SK-N-MC (cell line): ENCODE measurements around the gene CTBS.

Experiments used
- DNase-seq: peaks from one replicate; pipeline ENCODE4 v3.0.0-alpha.2; 2011; ENCODE audit warnings: low read depth, low spot score
- H3K27ac ChIP-seq: fragments of 200-600 bp; sonication (generic); 2 replicates; pipeline ENCODE4 v1.5.1; 2016; ENCODE audit warnings: mixed run types
- H3K36me3 ChIP-seq: fragments of 200-600 bp; sonication (generic); 2 replicates; pipeline ENCODE4 v1.6.1; 2017; ENCODE audit warnings: antibody characterized with exemption, low read length, mixed read lengths; ENCODE audit not compliant: insufficient read depth
- H3K4me3 ChIP-seq: fragments of 200-600 bp; sonication (generic); 2 replicates; pipeline ENCODE4 v1.5.1; 2016
- H3K9ac ChIP-seq: fragments of 200-600 bp; sonication (generic); 2 replicates; pipeline ENCODE4 v1.8.0; 2017; ENCODE audit warnings: mixed run types, mixed read lengths; ENCODE audit not compliant: insufficient read length
- H3K9me3 ChIP-seq: fragments of 200-600 bp; sonication (generic); 2 replicates; pipeline ENCODE4 v1.6.1; 2017; ENCODE audit warnings: low read depth, mild to moderate bottlenecking, antibody characterized with exemption, low read length, moderate library complexity, mixed read lengths
- EZH2 ChIP-seq: fragments of 200-600 bp; sonication (generic); IDR thresholded peaks from one replicate; pipeline ENCODE4 v1.6.1; 2017; ENCODE audit warnings: antibody characterized with exemption
- FOXP2 ChIP-seq: optimal IDR thresholded peaks from 2 replicates; pipeline ENCODE3; 2011; ENCODE audit warnings: mild to moderate bottlenecking, moderate library complexity; ENCODE audit not compliant: insufficient read depth; ENCODE audit errors: extremely low read length, control extremely low read depth
- POLR2AphosphoS5 ChIP-seq: IDR thresholded peaks from 2 replicates; pipeline ENCODE4 v1.6.1; 2012; ENCODE audit warnings: mild to moderate bottlenecking, low read depth, low read length, borderline replicate concordance

The CTBS gene

DNA sequence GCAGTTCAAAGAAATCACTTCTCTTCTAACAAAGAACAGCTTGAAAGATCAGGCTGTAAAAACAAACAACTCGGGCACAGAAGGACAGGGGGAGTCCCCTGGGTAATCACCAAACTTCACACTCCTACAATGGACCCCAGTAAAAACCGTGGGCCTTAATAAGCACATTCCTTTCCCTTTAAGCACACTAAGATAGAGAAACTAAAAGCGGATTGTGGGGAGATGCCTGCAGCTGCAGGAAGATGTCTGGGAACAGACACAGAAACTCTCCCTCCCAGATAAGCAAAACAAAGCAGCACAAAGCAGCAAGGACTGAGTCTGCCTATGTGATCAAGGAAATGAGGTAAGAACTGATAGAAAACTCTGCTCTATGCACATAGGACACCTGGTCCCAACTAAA is 37.6 kb upstream of the CTBS start:
- Histone ChIP-seq H3K27ac (no peak overlapping the region), H3K36me3 (no peaks in the 10 kb centered on the region), H3K9ac (no peak overlapping the region), H3K9me3 (peaks cover 10% of the 10 kb centered on the region; the same call in 1 of the 2 replicates), H3K4me3 (no peak overlapping the region)
- no peak for DNase-seq
- TF ChIP-seq POLR2AphosphoS5 (no peak), EZH2 (no peak), FOXP2 (no peak)

DNA sequence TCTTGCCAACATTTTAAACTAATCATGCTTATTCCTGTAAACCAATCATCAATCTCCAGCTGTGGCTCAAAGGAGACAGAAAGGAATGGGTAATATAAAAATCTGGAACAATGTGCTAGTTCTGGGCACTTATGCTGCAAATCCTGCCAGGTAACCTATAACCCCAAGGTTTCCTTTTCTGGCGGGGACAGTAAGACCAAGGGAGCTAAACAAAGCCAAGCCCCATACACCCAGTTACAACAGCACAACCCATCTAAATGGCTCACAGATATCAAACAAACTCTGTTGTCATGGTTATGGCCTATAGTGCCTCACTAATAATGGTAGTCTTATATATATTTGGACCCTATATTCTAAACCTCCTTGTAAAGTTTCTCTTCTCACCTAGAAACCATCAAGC is 36.9 kb upstream of the CTBS start:
- Histone ChIP-seq H3K4me3 (no peak overlapping the region), H3K36me3 (no peaks in the 10 kb centered on the region), H3K9ac (no peak overlapping the region), H3K27ac (no peak overlapping the region), H3K9me3 (peaks cover 10% of the 10 kb centered on the region; the same call in 1 of the 2 replicates)
- TF ChIP-seq EZH2, result no peak
- TF ChIP-seq POLR2AphosphoS5, result no peak
- TF ChIP-seq FOXP2, result no peak
- no peak for DNase-seq

DNA sequence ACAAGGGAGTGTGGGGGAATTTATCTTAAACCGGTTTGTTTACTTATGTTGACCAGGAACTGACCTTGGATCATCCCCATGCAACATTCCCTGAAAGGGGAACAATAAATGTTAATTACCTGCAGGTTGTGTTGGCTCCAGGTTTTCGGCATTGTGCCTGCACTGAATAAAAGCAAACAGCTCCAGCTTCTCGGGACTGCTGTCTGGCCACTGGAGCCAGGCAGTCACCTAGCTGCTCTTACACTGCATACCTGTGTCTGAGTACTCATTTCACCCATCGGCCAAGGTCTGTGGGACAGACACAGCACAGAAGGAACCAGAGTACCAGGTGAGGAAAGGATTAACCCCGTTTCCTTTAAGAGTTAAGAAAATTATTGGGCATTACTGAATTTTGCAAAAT is 32.7 kb upstream of the CTBS start:
- H3K9me3 ChIP-seq, result peaks cover 7% of the 10 kb centered on the region; the same call in 1 of the 2 replicates
- H3K9ac ChIP-seq, result no peak overlapping the region
- DNase-seq, result no peak
- no peak overlapping the region for H3K4me3 ChIP-seq
- no peak for TF ChIP-seq EZH2
- TF ChIP-seq POLR2AphosphoS5, result no peak
- no peaks in the 10 kb centered on the region for H3K36me3 ChIP-seq
- no peak overlapping the region for H3K27ac ChIP-seq

DNA sequence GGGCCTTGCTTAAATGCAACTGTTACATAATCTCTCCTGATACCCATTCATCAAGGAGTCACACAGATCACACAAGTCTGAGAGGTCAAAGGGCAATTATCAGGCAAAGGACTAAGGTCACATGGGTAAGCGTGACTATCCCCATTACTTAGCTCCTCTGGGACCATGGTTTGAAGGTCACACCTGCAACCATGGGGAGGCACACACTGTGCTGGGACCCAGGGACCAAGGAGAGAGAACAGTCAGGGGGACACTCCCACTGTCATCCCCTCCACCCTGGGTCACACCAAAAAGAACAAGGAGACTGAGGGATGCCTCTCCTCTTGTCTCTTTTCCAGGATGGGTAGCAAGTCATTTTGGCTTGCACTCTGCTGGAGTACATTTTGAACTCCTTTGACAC is 30.9 kb upstream of the CTBS start:
- no peak overlapping the region for H3K4me3 ChIP-seq
- H3K27ac ChIP-seq, result no peak overlapping the region
- TF ChIP-seq POLR2AphosphoS5 (no peak), EZH2 (no peak), FOXP2 (no peak)
- H3K9ac ChIP-seq, result no peak overlapping the region
- H3K36me3 ChIP-seq, result no peaks in the 10 kb centered on the region
- no peak for DNase-seq
- peaks cover 7% of the 10 kb centered on the region; the same call in 1 of the 2 replicates for H3K9me3 ChIP-seq

DNA sequence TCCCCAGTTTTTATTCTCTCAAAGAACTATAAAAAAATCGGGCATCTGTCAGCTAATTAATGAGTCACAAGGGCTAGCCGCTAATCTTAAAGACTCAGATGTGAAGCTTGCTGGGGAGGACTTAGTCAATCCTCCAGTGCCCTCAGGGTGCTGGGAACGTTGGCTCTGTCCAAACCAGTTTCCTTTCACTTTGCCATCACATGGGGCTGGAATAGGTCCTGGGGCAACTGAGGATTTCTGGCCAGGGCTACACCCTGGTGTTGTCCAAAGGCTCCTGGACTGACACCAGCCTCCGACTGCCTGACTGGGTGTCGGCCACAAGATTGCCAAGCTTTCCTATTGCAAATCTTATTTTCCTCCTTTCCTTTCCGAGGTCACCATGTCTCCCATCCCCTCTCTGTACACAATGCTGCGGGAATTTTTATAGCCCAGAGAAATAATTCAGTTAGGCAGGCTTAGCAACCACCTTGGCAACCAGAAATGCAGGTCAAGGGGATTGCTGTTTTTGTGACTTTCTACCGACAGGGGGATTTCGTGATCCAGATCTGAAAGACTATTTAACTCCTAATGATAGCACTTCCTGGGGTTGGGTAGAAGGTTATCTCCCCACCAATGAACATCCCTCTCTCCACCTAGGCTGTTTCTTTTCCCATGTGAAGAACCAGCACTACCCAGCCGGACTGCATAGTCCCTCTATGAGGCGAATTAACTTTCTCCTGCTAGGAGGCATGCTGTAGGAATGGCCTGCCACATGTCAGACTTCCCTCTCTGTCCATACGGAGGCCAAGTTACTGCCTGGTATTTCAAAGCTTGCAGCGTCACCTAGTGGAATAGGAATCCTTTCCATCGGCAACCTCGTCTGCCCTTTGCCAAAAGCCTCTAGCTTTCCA is 29.9 kb upstream of the CTBS start:
- no peaks in the 10 kb centered on the region for H3K36me3 ChIP-seq
- H3K9ac ChIP-seq, result no peak overlapping the region
- H3K27ac ChIP-seq, result no peak overlapping the region
- DNase-seq, result no peak
- peaks cover 7% of the 10 kb centered on the region; the same call in 1 of the 2 replicates for H3K9me3 ChIP-seq
- no peak overlapping the region for H3K4me3 ChIP-seq
- TF ChIP-seq EZH2, result no peak
- TF ChIP-seq FOXP2, result no peak
- TF ChIP-seq POLR2AphosphoS5, result no peak

DNA sequence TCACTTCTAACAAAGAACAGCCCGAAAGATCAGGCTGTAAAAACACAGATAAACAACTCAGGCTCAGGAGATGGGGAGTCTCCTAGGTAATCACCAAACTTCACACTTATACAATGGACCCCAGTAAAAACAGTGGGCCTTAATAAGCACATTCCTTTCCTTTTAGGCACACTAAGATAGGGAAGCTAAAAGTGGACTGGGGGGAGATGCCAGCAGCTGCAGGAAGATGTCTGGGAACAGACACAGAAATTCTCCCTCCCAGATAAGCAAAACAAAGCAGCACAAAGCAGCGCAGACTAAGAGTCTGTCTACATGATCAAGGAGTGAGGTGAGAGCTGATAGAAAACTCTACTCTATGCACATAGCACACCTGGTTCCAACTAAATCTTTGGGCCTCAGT is 29.0 kb upstream of the CTBS start:
- Histone ChIP-seq H3K4me3 (no peak overlapping the region), H3K9ac (no peak overlapping the region), H3K9me3 (peaks cover 7% of the 10 kb centered on the region; the same call in 1 of the 2 replicates), H3K36me3 (no peaks in the 10 kb centered on the region), H3K27ac (no peak overlapping the region)
- no peak for TF ChIP-seq POLR2AphosphoS5
- no peak for TF ChIP-seq EZH2
- TF ChIP-seq FOXP2, result no peak
- no peak for DNase-seq

DNA sequence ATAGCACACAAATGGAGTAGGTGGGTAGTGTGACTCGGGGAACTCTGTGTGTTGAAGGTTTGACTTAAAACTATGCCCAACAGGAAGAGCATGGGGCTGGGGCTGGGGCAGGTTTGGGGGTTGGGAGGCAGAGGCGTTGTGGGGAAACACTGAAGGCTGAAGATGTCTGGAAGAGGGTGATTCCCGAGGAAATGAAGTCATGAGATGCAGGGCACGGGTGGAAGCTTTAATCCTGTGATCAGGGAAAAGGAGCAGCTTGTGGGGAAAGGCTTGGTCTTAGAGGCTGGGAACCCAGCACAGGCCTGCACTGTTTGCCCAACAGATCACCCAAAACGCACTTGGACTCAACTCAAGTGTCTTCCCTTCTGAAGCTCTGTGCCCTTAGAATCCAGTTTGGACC is 26.6 kb upstream of the CTBS start:
- H3K27ac ChIP-seq, result no peak overlapping the region

DNA sequence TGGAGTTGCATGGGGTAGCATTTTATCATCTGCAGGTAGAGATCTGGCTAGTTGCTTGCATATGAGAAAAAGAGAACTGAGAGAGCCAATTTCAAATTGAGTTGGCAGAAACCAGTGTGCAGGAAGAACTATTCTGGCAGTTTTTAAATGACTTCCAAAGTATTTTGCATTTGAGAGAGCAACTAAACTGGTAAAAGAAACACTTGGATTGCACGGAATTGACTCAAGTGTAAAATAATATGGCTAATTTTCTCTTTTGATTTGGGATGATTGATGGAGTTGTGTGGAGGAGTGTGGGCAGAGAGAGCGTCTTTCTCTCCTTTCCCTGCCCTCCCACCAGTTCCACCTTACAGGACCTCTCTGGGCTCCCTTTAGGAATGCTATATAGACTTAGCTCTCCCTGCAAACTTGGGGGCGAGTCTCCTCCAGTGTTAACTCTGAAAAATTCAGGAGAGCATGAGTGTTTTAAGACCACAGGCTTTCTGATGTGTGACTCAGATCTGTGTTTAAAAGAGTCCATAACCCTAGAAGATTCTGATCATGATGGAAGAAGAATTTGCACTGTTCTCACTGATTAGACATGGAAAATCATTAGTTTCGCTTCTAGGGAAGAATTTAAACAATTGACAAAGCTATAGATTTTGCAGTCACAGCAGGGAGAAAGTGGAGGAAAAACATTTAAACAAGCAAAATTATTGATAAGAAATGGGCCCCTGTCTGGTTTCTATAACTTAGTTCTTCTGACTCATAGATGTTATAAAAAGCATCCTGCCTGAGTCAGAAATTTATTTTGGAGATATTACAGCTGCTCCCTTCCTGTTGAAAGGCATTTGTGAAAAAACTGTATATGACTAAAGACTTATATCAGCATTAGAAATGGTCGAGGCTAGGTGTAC is 24.9 kb upstream of the CTBS start:
- no peak for DNase-seq
- Histone ChIP-seq H3K27ac (no peak overlapping the region), H3K36me3 (no peaks in the 10 kb centered on the region), H3K9ac (no peak overlapping the region), H3K4me3 (no peak overlapping the region), H3K9me3 (no peaks in the 10 kb centered on the region)
- TF ChIP-seq EZH2 (no peak), FOXP2 (no peak), POLR2AphosphoS5 (no peak)

More for the DNA sequence above, 26.6 kb upstream of the CTBS start:
- no peak overlapping the region for H3K4me3 ChIP-seq
- TF ChIP-seq POLR2AphosphoS5 (no peak), FOXP2 (no peak), EZH2 (no peak)
- H3K36me3 ChIP-seq, result no peaks in the 10 kb centered on the region
- no peak overlapping the region for H3K9ac ChIP-seq
- H3K9me3 ChIP-seq, result peaks cover 7% of the 10 kb centered on the region; the same call in 1 of the 2 replicates
- DNase-seq, result no peak
